Lung (tissue), 12 donors: Measurements from ENCODE around the gene PCTP. TPM values are rescaled to one million over a fixed set of nuclear protein-coding genes. Genes with fewer than 3 reads are reported as not detected.

Experiments
- ATAC-seq: fragments of 200-7000 bp; cut with Tn5 transposase; one replicate; pipeline ENCODE4 v1.9.1; 2020; ENCODE audit warnings: moderate number of reproducible peaks; ENCODE audit not compliant: insufficient read depth, low FRiP score
- DNase-seq, 3 donors: peaks; one replicate each; pipeline ENCODE4 v3.0.0-alpha.2; 2013 to 2017
- H3K27ac ChIP-seq, 2 donors: one replicate each; pipeline ENCODE4 v1.5.1; 2013; ENCODE audit warnings: mild to moderate bottlenecking in 2 of 2, moderate library complexity in 2 of 2, control low read depth in 1 of 2, inconsistent platforms in 1 of 2, low read depth in 1 of 2, low read length in 1 of 2
- H3K27me3 ChIP-seq, 3 donors: one replicate each; pipeline ENCODE4 v1.5.1; 2013; ENCODE audit warnings: low read length in 2 of 3; ENCODE audit not compliant: control insufficient read depth in 3 of 3, insufficient read depth in 3 of 3
- H3K36me3 ChIP-seq, 4 donors: one replicate each; pipeline ENCODE4 v1.5.1; 2013; ENCODE audit warnings: low read length in 4 of 4, mild to moderate bottlenecking in 1 of 4, moderate library complexity in 1 of 4; ENCODE audit not compliant: control insufficient read depth in 4 of 4, insufficient read depth in 4 of 4
- H3K4me1 ChIP-seq, 5 donors: one replicate each; pipeline ENCODE4 v1.5.1; 2013; ENCODE audit warnings: low read length in 5 of 5, mild to moderate bottlenecking in 2 of 5, moderate library complexity in 1 of 5; ENCODE audit not compliant: control insufficient read depth in 5 of 5, insufficient read depth in 5 of 5
- H3K4me3 ChIP-seq: one replicate; pipeline ENCODE4 v1.5.1; 2013; ENCODE audit warnings: mild to moderate bottlenecking, control low read depth, moderate library complexity
- H3K9ac ChIP-seq, 2 donors: one replicate each; pipeline ENCODE4 v1.5.1; 2013; ENCODE audit warnings: low read length in 2 of 2, control low read depth in 1 of 2; ENCODE audit not compliant: insufficient read depth in 1 of 2
- H3K9me3 ChIP-seq, 4 donors: one replicate each; pipeline ENCODE4 v1.5.1; 2013; ENCODE audit warnings: low read length in 3 of 4, mild to moderate bottlenecking in 1 of 4, moderate library complexity in 1 of 4; ENCODE audit not compliant: control insufficient read depth in 4 of 4, insufficient read depth in 3 of 4
- WGBS, 2 donors: extraction: QIAGEN DNeasy Blood & Tissue Kit; methylation state at CpG; one replicate each; pipeline ENCODE4 v1.1.7; 2013; 5-methylcytosine and 5-hydroxymethylcytosine counted together
- polyA plus RNA-seq, 2 donors: library from polyadenylated mRNA; stranded (reverse); fragments of 200-250 nt; gene quantifications; one replicate each; pipeline ENCODE4 v1.2.1, GENCODE V29; 2013
- total RNA-seq, 2 donors: library from RNA; depleted of rRNA in 1 of 2; stranded (reverse); fragments of >200 nt in 1 of 2; gene quantifications; one replicate each; pipeline ENCODE4 v1.2.1, GENCODE V29; 2014 to 2021
- TF ChIP-seq, protein P1 (sequence below): IDR thresholded peaks from 2 replicates; pipeline ENCODE4 v1.5.1; 2012; ENCODE audit warnings: mild to moderate bottlenecking; ENCODE audit errors: control extremely low read depth, extremely low read depth
- donor health status: control.
- donor health status: control.
- donor health status: Bipolar disorder and iron deficiency.
- donor health status: healthy.
- donor health status: DM: yes; HTN: yes; CAD: no.

PCTP gene
- total and polyA plus RNA-seq, 4 donors, result 14.3 to 34.2 (median 19.1) TPM

DNA sequence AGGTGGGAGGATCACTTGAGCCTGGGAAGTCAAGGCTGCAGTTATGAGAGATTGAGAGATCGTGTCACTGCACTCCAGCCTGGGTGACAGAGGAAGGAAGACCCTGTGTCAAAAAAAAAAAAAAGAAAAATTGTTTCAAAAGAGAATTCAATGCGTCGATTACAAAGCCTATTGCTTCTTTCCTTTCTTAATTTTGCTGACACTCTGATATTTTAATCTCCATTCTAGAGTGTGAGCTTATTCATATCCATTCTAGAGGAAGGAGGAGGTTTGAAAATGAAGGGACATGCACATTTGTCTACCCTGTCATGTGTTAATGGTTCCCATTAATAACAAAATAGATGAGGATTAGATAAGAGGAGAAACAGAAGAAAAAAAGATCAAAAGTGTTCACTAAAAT lies 63.1 kb downstream of the PCTP start:
- no peak overlapping the region for H3K9ac ChIP-seq
- H3K9me3 ChIP-seq, result no peaks in the 10 kb centered on the region
- peaks cover 0 to 4% (median 0%) of the 10 kb centered on the region in 5 donors for H3K4me1 ChIP-seq
- no peaks in the 10 kb centered on the region for H3K27me3 ChIP-seq
- DNase-seq, result no peak
- no peak overlapping the region for H3K4me3 ChIP-seq
- TF ChIP-seq, protein P1, sequence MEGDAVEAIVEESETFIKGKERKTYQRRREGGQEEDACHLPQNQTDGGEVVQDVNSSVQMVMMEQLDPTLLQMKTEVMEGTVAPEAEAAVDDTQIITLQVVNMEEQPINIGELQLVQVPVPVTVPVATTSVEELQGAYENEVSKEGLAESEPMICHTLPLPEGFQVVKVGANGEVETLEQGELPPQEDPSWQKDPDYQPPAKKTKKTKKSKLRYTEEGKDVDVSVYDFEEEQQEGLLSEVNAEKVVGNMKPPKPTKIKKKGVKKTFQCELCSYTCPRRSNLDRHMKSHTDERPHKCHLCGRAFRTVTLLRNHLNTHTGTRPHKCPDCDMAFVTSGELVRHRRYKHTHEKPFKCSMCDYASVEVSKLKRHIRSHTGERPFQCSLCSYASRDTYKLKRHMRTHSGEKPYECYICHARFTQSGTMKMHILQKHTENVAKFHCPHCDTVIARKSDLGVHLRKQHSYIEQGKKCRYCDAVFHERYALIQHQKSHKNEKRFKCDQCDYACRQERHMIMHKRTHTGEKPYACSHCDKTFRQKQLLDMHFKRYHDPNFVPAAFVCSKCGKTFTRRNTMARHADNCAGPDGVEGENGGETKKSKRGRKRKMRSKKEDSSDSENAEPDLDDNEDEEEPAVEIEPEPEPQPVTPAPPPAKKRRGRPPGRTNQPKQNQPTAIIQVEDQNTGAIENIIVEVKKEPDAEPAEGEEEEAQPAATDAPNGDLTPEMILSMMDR, result no peak
- no peaks in the 10 kb centered on the region for H3K36me3 ChIP-seq
- 64 to 69% methylated on average over 3 of the region's 3 CpGs for WGBS, 2 donors
- H3K27ac ChIP-seq, result no peak overlapping the region
- no peak for ATAC-seq

DNA sequence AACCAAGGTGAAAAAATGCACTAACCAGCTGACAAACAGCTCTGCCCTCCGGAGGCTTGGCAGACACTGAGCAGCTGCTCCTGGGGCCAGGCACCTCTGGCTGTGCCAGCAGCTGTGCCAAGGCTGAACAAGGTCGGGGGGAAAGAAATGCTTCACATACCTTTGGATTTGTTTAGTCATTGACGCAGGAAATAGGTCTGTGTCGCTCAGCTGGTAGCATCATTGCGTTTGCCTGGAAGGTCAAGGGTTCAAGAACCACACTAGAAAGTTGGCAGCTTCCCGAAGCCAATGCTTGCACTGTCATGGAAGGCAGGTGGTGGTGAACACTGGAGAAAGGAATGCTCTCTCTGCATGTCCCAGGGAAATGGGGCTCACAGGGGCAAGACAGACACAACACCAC lies 63.5 kb downstream of the PCTP start:
- H3K9me3 ChIP-seq, result no peaks in the 10 kb centered on the region
- 41 to 72% methylated on average over 6 of the region's 6 CpGs for WGBS, 2 donors
- ATAC-seq (no peak), DNase-seq (peak; percentile 6 to 18 (median 14))
- H3K4me1 ChIP-seq, result peaks cover 0 to 4% (median 0%) of the 10 kb centered on the region in 5 donors
- H3K27ac ChIP-seq, result no peak overlapping the region
- H3K36me3 ChIP-seq, result no peaks in the 10 kb centered on the region
- no peak overlapping the region for H3K9ac ChIP-seq
- no peak overlapping the region for H3K4me3 ChIP-seq
- no peaks in the 10 kb centered on the region for H3K27me3 ChIP-seq
- TF ChIP-seq, protein P1, result no peak

DNA sequence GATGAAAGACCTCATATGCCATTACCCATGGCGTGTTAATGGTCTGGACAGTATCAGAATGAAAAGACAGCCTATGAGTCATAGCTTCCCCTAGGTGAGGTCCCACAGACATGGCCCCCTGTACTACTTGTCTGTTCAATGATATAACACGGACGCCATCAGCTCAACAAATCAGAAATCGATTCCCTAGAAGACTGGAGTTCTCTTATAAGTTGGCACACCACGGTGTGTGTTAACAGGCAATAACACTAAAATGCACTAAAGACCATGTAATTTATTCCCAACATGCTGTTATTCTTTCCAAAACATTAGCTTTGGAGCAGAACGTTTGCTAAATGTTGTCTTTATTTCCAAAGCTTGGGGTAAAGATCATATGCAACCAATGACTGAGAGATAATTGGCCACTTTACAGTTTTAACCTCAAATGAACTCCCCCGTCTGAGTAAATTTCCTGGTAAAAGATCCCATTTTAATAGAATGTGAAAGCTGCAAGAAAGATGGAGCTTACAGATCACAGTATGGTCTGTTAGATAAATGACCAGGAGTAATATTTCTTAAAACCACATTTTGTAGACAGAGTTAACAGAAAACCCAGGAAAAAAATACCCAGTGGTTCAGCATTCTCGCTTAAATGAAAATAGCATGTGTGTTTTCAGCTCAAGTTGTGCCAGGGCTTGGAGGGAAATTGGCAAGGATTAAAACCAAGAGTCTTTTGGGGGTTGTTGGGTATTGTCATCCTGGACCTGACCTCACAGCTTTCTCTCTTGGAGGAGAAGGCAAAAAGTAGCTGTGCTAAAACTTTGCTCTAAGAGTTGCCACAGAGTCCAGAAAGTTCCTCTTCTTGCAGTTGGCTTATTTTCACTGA lies 65.9 kb downstream of the PCTP start:
- Histone ChIP-seq H3K9me3 (peaks cover 0 to 5% (median 0%) of the 10 kb centered on the region in 4 donors), H3K27me3 (no peaks in the 10 kb centered on the region), H3K27ac (no peak overlapping the region), H3K9ac (no peak overlapping the region), H3K4me3 (no peak overlapping the region), H3K4me1 (peaks cover 0 to 4% (median 0%) of the 10 kb centered on the region in 5 donors), H3K36me3 (no peaks in the 10 kb centered on the region)
- ATAC-seq, result no peak
- TF ChIP-seq, protein P1, result no peak
- 69 to 75% methylated on average over 8 of the region's 8 CpGs for WGBS, 2 donors
- no peak for DNase-seq
